Measurements from ENCODE around the gene CBY1.

CBY1 gene

GRCh38 chr22:38652859-38653258 lies 3.6 kb upstream of the CBY1 start:
- DNase-seq: no peak

- no peak for DNase-seq
Observed at GRCh38 chr22:38653741-38654140, 2.7 kb upstream of the CBY1 start.

GRCh38 chr22:38655519-38656255 lies 751 bp upstream of the CBY1 start:
- DNase-seq: no peak

GRCh38 chr22:38657045-38657909 lies 839 bp downstream of the CBY1 start:
- peak; percentile 66 to 68 for DNase-seq

- DNase-seq: no peak
Observed at GRCh38 chr22:38674888-38675287, 18.4 kb downstream of the CBY1 start.

GRCh38 chr22:38675833-38676232 lies 19.4 kb downstream of the CBY1 start:
- DNase-seq: no peak

GRCh38 chr22:38681582-38682335 lies 25.3 kb downstream of the CBY1 start, which contains the start of gene TOMM22:
TOMM22 (plus strand) TSS chr22:38681957; CDS start chr22:38681979, 22 bp downstream.
- DNase-seq: peak; percentile 88 to 92

- no peak for DNase-seq
Observed at GRCh38 chr22:38684895-38685294, 28.5 kb downstream of the CBY1 start.

GRCh38 chr22:38685761-38686160 lies 29.3 kb downstream of the CBY1 start:
- DNase-seq: no peak

- no peak for DNase-seq
Observed at GRCh38 chr22:38689651-38690050, 33.2 kb downstream of the CBY1 start.

- DNase-seq: no peak
Observed at GRCh38 chr22:38694049-38694448, 37.6 kb downstream of the CBY1 start.

GRCh38 chr22:38694940-38695339 lies 38.5 kb downstream of the CBY1 start:
- DNase-seq: no peak

GRCh38 chr22:38696606-38697424 lies 40.4 kb downstream of the CBY1 start:
- peak in 1 of 2 experiments; percentile 53 for DNase-seq

- DNase-seq: no peak
Observed at GRCh38 chr22:38697425-38698089, 41.1 kb downstream of the CBY1 start.

GRCh38 chr22:38698407-38699094 lies 42.1 kb downstream of the CBY1 start:
- DNase-seq: no peak

- DNase-seq: no peak
Observed at GRCh38 chr22:38699143-38699542, 42.7 kb downstream of the CBY1 start.

GRCh38 chr22:38699784-38700183 lies 43.3 kb downstream of the CBY1 start:
- DNase-seq: no peak

GRCh38 chr22:38700270-38700788 lies 43.9 kb downstream of the CBY1 start:
- peak in 1 of 2 experiments; percentile 72 for DNase-seq

GRCh38 chr22:38700789-38701628 lies 44.6 kb downstream of the CBY1 start, which contains the start of gene JOSD1:
JOSD1 (minus strand) TSS chr22:38700943; CDS start chr22:38699987, 956 bp downstream.
- DNase-seq: peak; percentile 98 to 99

Measured in activated T-cell treated with anti-CD3 and anti-CD28 coated beads, Interleukin-2, amount 50 U/mL, for 48 hours (primary cell).